ENCODE measurements around the gene TM4SF1.
"Not testable (repeated sequence)": the region's sequence is repeated elsewhere in the genome, so short reads cannot be mapped to it uniquely, and the experiment has no call there.

Gene TM4SF1

GRCh38 chr3:149384911-149385321 lies 7.5 kb upstream of the TM4SF1 start:
- no peak overlapping the region for H3K4me3 ChIP-seq (ENCODE audit: low read depth, low read length)
- DNase-seq (ENCODE audit: low read depth, low spot score) = peak; percentile 69
- in situ Hi-C loops (cut with HindIII; ENCODE audit: low sequenced_read_pairs) = no loop called here
- no peak for TF ChIP-seq CTCF (IDR thresholded peaks at IDR 0.05; ENCODE audit: low read depth, low read length)

- in situ Hi-C loops (cut with HindIII; ENCODE audit: low sequenced_read_pairs) = no loop called here
- no peak for DNase-seq (ENCODE audit: low read depth, low spot score)
- TF ChIP-seq CTCF (IDR thresholded peaks at IDR 0.05; ENCODE audit: low read depth, low read length) = no peak
- H3K4me3 ChIP-seq (ENCODE audit: low read depth, low read length) = no peak overlapping the region
Measured at GRCh38 chr3:149384167-149384566, 6.7 kb upstream of the TM4SF1 start.

- DNase-seq (ENCODE audit: low read depth, low spot score) = no peak
- TF ChIP-seq CTCF (IDR thresholded peaks at IDR 0.05; ENCODE audit: low read depth, low read length) = no peak
- H3K4me3 ChIP-seq (ENCODE audit: low read depth, low read length) = no peak overlapping the region
- in situ Hi-C loops (cut with HindIII; ENCODE audit: low sequenced_read_pairs) = no loop called here
Measured at GRCh38 chr3:149383703-149384102, 6.3 kb upstream of the TM4SF1 start.

GRCh38 chr3:149382518-149382917 lies 5.1 kb upstream of the TM4SF1 start:
- TF ChIP-seq CTCF (IDR thresholded peaks at IDR 0.05; ENCODE audit: low read depth, low read length) = no peak
- in situ Hi-C loops (cut with HindIII; ENCODE audit: low sequenced_read_pairs) = no loop called here
- no peak for DNase-seq (ENCODE audit: low read depth, low spot score)
- H3K4me3 ChIP-seq (ENCODE audit: low read depth, low read length) = no peak overlapping the region

- peak; percentile 78 for DNase-seq (ENCODE audit: low read depth, low spot score)
- no peak for TF ChIP-seq CTCF (IDR thresholded peaks at IDR 0.05; ENCODE audit: low read depth, low read length)
- in situ Hi-C loops (cut with HindIII; ENCODE audit: low sequenced_read_pairs) = no loop called here
- H3K4me3 ChIP-seq (ENCODE audit: low read depth, low read length) = no peak overlapping the region
Measured at GRCh38 chr3:149382101-149382467, 4.6 kb upstream of the TM4SF1 start.

- no peak for TF ChIP-seq CTCF (IDR thresholded peaks at IDR 0.05; ENCODE audit: low read depth, low read length)
- in situ Hi-C loops (cut with HindIII; ENCODE audit: low sequenced_read_pairs) = no loop called here
- no peak overlapping the region for H3K4me3 ChIP-seq (ENCODE audit: low read depth, low read length)
- DNase-seq (ENCODE audit: low read depth, low spot score) = no peak
Measured at GRCh38 chr3:149381173-149382100, 4.0 kb upstream of the TM4SF1 start.

GRCh38 chr3:149380220-149380619 lies 2.8 kb upstream of the TM4SF1 start:
- DNase-seq (ENCODE audit: low read depth, low spot score); H3K4me3 ChIP-seq (ENCODE audit: low read depth, low read length); in situ Hi-C loops (cut with HindIII; ENCODE audit: low sequenced_read_pairs): not testable (repeated sequence)

All from astrocyte of the spinal cord (primary cell).